Fibroblast of lung (primary cell): ENCODE results near the gene GRIK1.

Experiments
- CTCF ChIP-seq, 2 donors: IDR thresholded peaks in 1 of 2; conservative IDR thresholded peaks in 1 of 2; 1 replicate in 1 of 2; 2 replicates in 1 of 2; pipeline ENCODE4 v1.5.1; 2011 to 2012; ENCODE audit warnings: low read length in 2 of 2, control low read depth in 1 of 2, inconsistent platforms in 1 of 2, low read depth in 1 of 2, mild to moderate bottlenecking in 1 of 2
- EZH2 ChIP-seq: IDR thresholded peaks from 2 replicates; pipeline ENCODE4 v1.5.1; 2012; ENCODE audit warnings: low read length, control low read depth, mild to moderate bottlenecking; ENCODE audit errors: missing control alignments

- TF ChIP-seq CTCF (conservative IDR thresholded peaks at IDR 0.05 in 1 of 2, IDR thresholded peaks at IDR 0.05 in 1 of 2; ENCODE audit: low read depth in 1 of 2, low read length in 2 of 2) (no peak), EZH2 (no peak)
These were observed 325.9 kb downstream of the GRIK1 start for GRCh38 chr21:29613877-29614276.
